Measurements from ENCODE around the gene DLGAP1.
A peak's percentile ranks its signal among the peaks of the same experiment; 100 is the strongest.

The DLGAP1 gene

GRCh38 chr18:3924455-3924854, 530.7 kb downstream of the DLGAP1 start:
- no peak for DNase-seq

GRCh38 chr18:3923750-3924149, 531.4 kb downstream of the DLGAP1 start:
- no peak for DNase-seq

- no peak for DNase-seq
These were observed 533.3 kb downstream of the DLGAP1 start for GRCh38 chr18:3921826-3922225.

- no peak for DNase-seq
These were observed 534.3 kb downstream of the DLGAP1 start for GRCh38 chr18:3920832-3921231.

GRCh38 chr18:3919396-3920061, 535.6 kb downstream of the DLGAP1 start:
- no peak for DNase-seq

GRCh38 chr18:3916082-3916481, 539.0 kb downstream of the DLGAP1 start:
- no peak for DNase-seq

- DNase-seq: peak; percentile 24 to 55
These were observed 540.1 kb downstream of the DLGAP1 start for GRCh38 chr18:3914833-3915610.

GRCh38 chr18:3914109-3914508, 541.0 kb downstream of the DLGAP1 start:
- DNase-seq: peak in 1 of 2 experiments; percentile 1

GRCh38 chr18:3912705-3913104, 542.4 kb downstream of the DLGAP1 start:
- no peak for DNase-seq

GRCh38 chr18:3911413-3911812, 543.7 kb downstream of the DLGAP1 start:
- DNase-seq: no peak

- DNase-seq: no peak
These were observed 544.6 kb downstream of the DLGAP1 start for GRCh38 chr18:3910512-3910911.

- DNase-seq: no peak
These were observed 547.2 kb downstream of the DLGAP1 start for GRCh38 chr18:3907955-3908354.

GRCh38 chr18:3906116-3906750, 548.9 kb downstream of the DLGAP1 start:
- no peak for DNase-seq

- DNase-seq: no peak
These were observed 551.8 kb downstream of the DLGAP1 start for GRCh38 chr18:3903337-3903736.

GRCh38 chr18:3902676-3903075, 552.4 kb downstream of the DLGAP1 start:
- no peak for DNase-seq

GRCh38 chr18:3901811-3902210, 553.3 kb downstream of the DLGAP1 start:
- no peak for DNase-seq

GRCh38 chr18:3901042-3901441, 554.1 kb downstream of the DLGAP1 start:
- DNase-seq: no peak

GRCh38 chr18:3900327-3900726, 554.8 kb downstream of the DLGAP1 start:
- DNase-seq: no peak

GRCh38 chr18:3898861-3899613, 556.1 kb downstream of the DLGAP1 start:
- DNase-seq: no peak

- no peak for DNase-seq
These were observed 563.0 kb downstream of the DLGAP1 start for GRCh38 chr18:3892152-3892551.

GRCh38 chr18:3891245-3891644, 563.9 kb downstream of the DLGAP1 start:
- no peak for DNase-seq

- no peak for DNase-seq
These were observed 565.3 kb downstream of the DLGAP1 start for GRCh38 chr18:3889803-3890202.

GRCh38 chr18:3889121-3889520, 566.0 kb downstream of the DLGAP1 start:
- no peak for DNase-seq
